GM23248 (cell line): ENCODE measurements around the gene OLFML2B.

Experiments
- EZH2 ChIP-seq: fragments of 200-600 bp; sonication (generic); IDR thresholded peaks from 2 replicates; pipeline ENCODE4 v1.6.1; 2018; ENCODE audit warnings: antibody characterized with exemption, mild to moderate bottlenecking; ENCODE audit not compliant: insufficient read depth, poor library complexity, severe bottlenecking
- EZH2phosphoT487 ChIP-seq: fragments of 200-600 bp; sonication (generic); IDR thresholded peaks from 2 replicates; pipeline ENCODE4 v1.6.1; 2018; ENCODE audit warnings: antibody characterized with exemption, moderate library complexity, mild to moderate bottlenecking, low read depth; ENCODE audit not compliant: insufficient read depth

DNA sequence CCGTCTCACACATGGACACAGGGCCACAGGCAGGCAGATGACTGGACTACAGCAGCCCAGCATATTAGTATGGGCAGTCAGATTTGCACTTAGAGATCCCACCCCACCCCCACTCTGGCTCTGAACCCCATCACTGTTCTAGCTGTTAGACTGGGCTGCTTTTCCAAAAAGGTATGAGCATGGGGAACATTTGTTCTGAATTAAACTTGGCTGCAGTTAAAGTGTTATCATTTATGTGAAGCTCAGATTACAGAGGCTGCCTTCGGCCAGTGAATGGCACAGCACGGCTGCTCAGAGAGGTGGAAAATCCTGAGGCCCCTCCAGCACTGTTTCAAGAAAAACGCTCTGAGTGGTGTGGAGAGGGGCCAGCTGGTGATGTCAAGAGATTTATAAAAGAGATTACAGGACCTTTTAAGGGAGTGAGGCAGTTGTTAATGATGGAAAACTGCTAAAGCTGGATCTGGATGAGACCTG is 38.9 kb upstream of the OLFML2B start:
- no peak for TF ChIP-seq EZH2
- TF ChIP-seq EZH2phosphoT487, result no peak
